K562 (cell line): ENCODE measurements around the gene BRPF1. TPM values are rescaled to one million over a fixed set of nuclear protein-coding genes. Genes with fewer than 3 reads are reported as not detected.

ENCODE experiments used
- ATF1 ChIP-seq, 2 experiments: fragments of 450-650 bp in 1 of 2; IDR thresholded peaks; 2 replicates each; pipeline ENCODE4 v1.6.1; 2016; ENCODE audit warnings: missing compliant biosample characterization in 1 of 2, missing genetic modification characterization in 1 of 2
- CCAR2 ChIP-seq: fragments of 200-400 bp; formaldehyde crosslinking; IDR thresholded peaks from 2 replicates; pipeline ENCODE4 v1.6.1; 2017; ENCODE audit warnings: mild to moderate bottlenecking, low read depth, low read length
- MECOM ChIP-seq: fragments of 250-450 bp; sonication (Bioruptor Pico); IDR thresholded peaks from 2 replicates; pipeline ENCODE4 v1.8.0; 2022; ENCODE audit warnings: inconsistent platforms
- MLLT1 ChIP-seq, 2 experiments: fragments of 450-650 bp; IDR thresholded peaks; 2 replicates each; pipeline ENCODE4 v1.6.1; 2016
- MYC ChIP-seq, 2 experiments: fragments of 250-450 bp in 1 of 2; sonication (Bioruptor Pico) in 1 of 2; IDR thresholded peaks; 2 replicates each; pipeline versions ENCODE4 v1.5.1 to v1.6.1; 2012 to 2021; ENCODE audit warnings: low read depth in 2 of 2, borderline replicate concordance in 1 of 2, improper control_type of control experiment in 1 of 2, low read length in 1 of 2, mild to moderate bottlenecking in 1 of 2, moderate library complexity in 1 of 2
- PRDM10 ChIP-seq: fragments of 450-650 bp; IDR thresholded peaks from 2 replicates; pipeline ENCODE4 v1.6.1; 2018; ENCODE audit not compliant: partially characterized antibody
- SOX6 ChIP-seq: fragments of 450-650 bp; IDR thresholded peaks from 2 replicates; pipeline ENCODE4 v1.6.1; 2014; ENCODE audit warnings: mild to moderate bottlenecking
- TRIM25 ChIP-seq: fragments of 450-650 bp; IDR thresholded peaks from 2 replicates; pipeline ENCODE4 v1.7.0; 2016; ENCODE audit warnings: borderline replicate concordance
- UBTF ChIP-seq, 2 experiments: IDR thresholded peaks; 2 replicates each; pipeline ENCODE4 v1.6.1; 2012; ENCODE audit warnings: improper control_type of control experiment in 2 of 2, low read depth in 2 of 2, low read length in 2 of 2, borderline replicate concordance in 1 of 2
- VEZF1 ChIP-seq: fragments of 200-800 bp; sonication (Bioruptor generic); IDR thresholded peaks from 2 replicates; pipeline ENCODE4 v1.6.1; 2017; ENCODE audit warnings: missing genetic modification characterization, missing compliant biosample characterization
- ZFP91 ChIP-seq: sonication (generic); formaldehyde crosslinking; IDR thresholded peaks from 2 replicates; pipeline ENCODE4 v1.8.0; 2022; ENCODE audit warnings: mild to moderate bottlenecking, missing genetic modification reagents
- polyA plus RNA-seq, 8 experiments: library from polyadenylated mRNA; depleted of rRNA in 4 of 8; stranded (reverse) in 5 of 8; unstranded in 3 of 8; fragments of >200 nt; fragmentation: Nextera tagmentation in 2 of 8; fragmentation: Illumina TruSeq in 1 of 8; extraction: Ambion mirVana in 2 of 8; extraction: Trizol in 1 of 8; gene quantifications; 2 replicates each; pipeline versions ENCODE4 v1.2.1 to v1.2.3, GENCODE V29; 2011 to 2014; ENCODE audit warnings: inconsistent platforms in 1 of 8, missing spikeins in 1 of 8
- total RNA-seq, 7 experiments: library from RNA; depleted of rRNA in 6 of 7; stranded (reverse); fragments of >200 nt in 6 of 7; fragmentation: Illumina TruSeq in 2 of 7; extraction: Trizol in 2 of 7; gene quantifications; 2 replicates each; pipeline versions ENCODE4 v1.2.1 to v1.2.3, GENCODE V29; 2011 to 2021; ENCODE audit warnings: low replicate concordance in 1 of 7

BRPF1 gene
- total and polyA plus RNA-seq, 9 of the 15 experiments (the other 6 are each of a cell fraction or from before 2014, with no cell fraction given) = 1.1 to 40.2 (median 23.5) TPM

GRCh38 chr3:9727041-9727595 is 4.4 kb upstream of the BRPF1 start (continued):
- peak; percentile 43; the same call in 1 of the 2 replicates for TF ChIP-seq ATF1 (CRISPR knock-in tag; IDR thresholded peaks at IDR 0.05)
- TF ChIP-seq ATF1 (tag; IDR thresholded peaks at IDR 0.05) = peak; percentile 58
- peak; percentile 18; the same call in 1 of the 2 replicates for TF ChIP-seq MYC (IDR thresholded peaks at IDR 0.05; ENCODE audit: low read depth, low read length)
- no peak for TF ChIP-seq MYC (CRISPR knock-in tag; IDR thresholded peaks at IDR 0.05; ENCODE audit: borderline replicate concordance, low read depth)
- TF ChIP-seq ZFP91 (CRISPR knock-in tag) = no peak
- TF ChIP-seq CCAR2 = no peak
- TF ChIP-seq PRDM10 = peak; percentile 52
- 0 out of 4 replicates have a peak, but pooled peaks of 1 of the 2 experiments have one; percentile 21 for TF ChIP-seq UBTF (IDR thresholded peaks at IDR 0.05; ENCODE audit: borderline replicate concordance in 1 of 2, low read depth in 2 of 2, low read length in 2 of 2)
- no peak for TF ChIP-seq MECOM
- TF ChIP-seq MLLT1 (IDR thresholded peaks at IDR 0.05) = peak in 1 of 2 experiments; percentile 10; a peak in 1 of 4 replicates
- 0 out of 2 replicates have a peak, but pooled peaks have one; percentile 47 for TF ChIP-seq TRIM25
- 0 out of 2 replicates have a peak, but pooled peaks have one; percentile 23 for TF ChIP-seq SOX6
- peak; percentile 51 for TF ChIP-seq VEZF1 (CRISPR knock-in tag)
- TF ChIP-seq, all 486 proteins: peak for 49
